Mesodermal cell (in vitro differentiated cells): ENCODE data around the gene SPOCK1.
"Not testable (repeated sequence)": the region's sequence is repeated elsewhere in the genome, so short reads cannot be mapped to it uniquely, and the experiment has no call there.

Experiments used
- H3K27ac ChIP-seq: 2 replicates; pipeline ENCODE4 v1.7.0; 2013; ENCODE audit warnings: mild to moderate bottlenecking, low read depth, low read length, moderate library complexity; ENCODE audit not compliant: severe bottlenecking
- H3K36me3 ChIP-seq: 2 replicates; pipeline ENCODE4 v1.7.1; 2013; ENCODE audit warnings: mild to moderate bottlenecking, low read length, moderate library complexity; ENCODE audit not compliant: control insufficient read depth, insufficient read depth
- H3K4me1 ChIP-seq: one replicate; pipeline ENCODE4 v1.7.1; 2013; ENCODE audit warnings: mild to moderate bottlenecking, low read length; ENCODE audit not compliant: insufficient read depth, control insufficient read depth, poor library complexity, severe bottlenecking
- H3K4me3 ChIP-seq: 2 replicates; pipeline ENCODE4 v1.7.0; 2013; ENCODE audit warnings: low read length, control low read depth, mild to moderate bottlenecking; ENCODE audit not compliant: insufficient read depth, poor library complexity, severe bottlenecking; ENCODE audit errors: extremely low read depth
- H3K9me3 ChIP-seq: 2 replicates; pipeline ENCODE4 v1.7.1; 2013; ENCODE audit warnings: mild to moderate bottlenecking, low read length, moderate library complexity; ENCODE audit not compliant: control insufficient read depth
- WGBS, 2 experiments: methylation state at CpG; one replicate each; pipeline ENCODE4 v1.1.5; 2013; ENCODE audit warnings: missing lambda C conversion rate in 2 of 2; ENCODE audit not compliant: insufficient coverage in 2 of 2; 5-methylcytosine and 5-hydroxymethylcytosine counted together

Gene SPOCK1

DNA sequence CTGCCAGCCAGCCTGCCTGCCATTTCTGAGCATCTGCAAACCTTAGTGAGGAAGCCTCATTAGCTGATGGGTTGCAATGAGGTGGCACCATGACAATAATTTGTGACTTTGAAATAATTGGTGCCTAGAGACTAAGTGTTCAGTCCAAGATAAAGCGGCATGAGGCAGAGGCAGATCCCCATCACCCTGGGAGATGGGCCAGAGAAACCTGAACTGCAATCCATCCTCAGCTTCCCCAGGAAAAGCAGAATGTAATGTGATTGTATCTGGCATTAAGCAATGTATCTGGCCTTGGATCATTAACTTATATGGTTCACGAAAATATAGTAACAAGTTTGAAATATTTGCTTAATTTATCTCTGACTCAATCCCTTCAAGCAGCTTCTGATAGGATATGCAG lies 101.0 kb downstream of the SPOCK1 start:
- Histone ChIP-seq H3K36me3 (no peaks in the 10 kb centered on the region), H3K4me1 (no peaks in the 10 kb centered on the region), H3K27ac (no peak overlapping the region), H3K4me3 (no peak overlapping the region), H3K9me3 (no peaks in the 10 kb centered on the region)
- WGBS, 2 experiments = 100% methylated on average over 1 of the region's 2 CpGs

DNA sequence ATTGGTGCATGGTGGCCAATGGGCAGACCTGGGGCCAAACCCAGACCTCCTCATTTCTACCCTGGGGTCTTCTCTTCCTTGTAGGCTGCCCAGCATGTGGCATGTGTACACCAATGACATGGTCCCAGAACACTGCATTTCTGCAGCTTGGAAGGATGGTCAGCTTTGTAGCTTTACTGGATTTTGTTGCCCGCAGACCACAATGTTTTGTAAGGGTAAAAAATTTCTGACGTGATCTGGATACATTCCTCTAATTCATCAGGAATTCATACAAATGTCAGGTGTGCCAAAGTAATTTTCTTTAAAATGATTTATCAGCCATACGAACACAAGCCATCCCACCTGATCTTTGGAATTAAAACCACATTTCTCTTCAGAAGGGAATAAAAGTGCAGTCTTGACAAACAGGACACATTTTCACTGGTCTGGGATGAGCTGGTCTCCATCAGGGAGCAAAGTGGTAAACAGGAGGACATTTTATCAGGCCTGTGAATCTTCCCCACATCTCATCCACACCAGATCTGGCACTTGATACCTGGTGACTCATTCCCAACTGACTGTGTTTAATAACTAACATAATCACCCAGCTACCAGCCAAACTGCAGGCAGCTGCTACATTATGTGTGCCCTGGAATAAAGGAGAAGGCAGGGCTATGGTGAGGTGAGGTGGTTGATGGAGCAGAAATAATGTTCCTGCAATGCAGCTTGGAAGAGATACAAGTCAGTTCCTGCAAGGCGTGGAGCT lies 103.9 kb downstream of the SPOCK1 start:
- WGBS, 2 experiments = 82 to 90% methylated on average over 1 of the region's 4 CpGs
- Histone ChIP-seq H3K4me3 (no peak overlapping the region), H3K4me1 (no peaks in the 10 kb centered on the region), H3K27ac (no peak overlapping the region), H3K9me3 (no peaks in the 10 kb centered on the region), H3K36me3 (no peaks in the 10 kb centered on the region)

DNA sequence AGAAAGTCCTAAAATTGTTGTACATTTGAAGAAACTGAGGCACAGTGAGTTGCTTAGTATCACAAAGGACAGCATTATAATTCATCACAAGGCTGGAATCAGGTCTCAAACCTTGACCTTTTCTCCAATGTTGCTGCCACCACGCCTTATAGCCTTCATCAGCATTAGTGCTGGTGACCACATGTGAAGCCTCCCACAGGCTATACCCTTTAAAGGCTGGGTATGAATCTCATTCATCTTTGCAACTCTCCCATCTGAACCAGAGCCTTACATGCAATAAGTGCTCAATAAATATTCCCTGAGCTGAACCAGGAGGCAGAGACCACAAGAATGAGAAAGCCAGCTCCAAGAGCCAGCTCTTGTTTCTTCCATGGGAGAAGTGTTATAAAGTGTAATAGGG lies 104.7 kb downstream of the SPOCK1 start:
- Histone ChIP-seq H3K9me3 (no peaks in the 10 kb centered on the region), H3K27ac (no peak overlapping the region), H3K4me3 (no peak overlapping the region), H3K36me3 (no peaks in the 10 kb centered on the region), H3K4me1 (no peaks in the 10 kb centered on the region)
- 100% methylated on average over 1 of the region's 1 CpG; no CpG with 5 or more reads in 1 of the 2 experiments for WGBS, 2 experiments

DNA sequence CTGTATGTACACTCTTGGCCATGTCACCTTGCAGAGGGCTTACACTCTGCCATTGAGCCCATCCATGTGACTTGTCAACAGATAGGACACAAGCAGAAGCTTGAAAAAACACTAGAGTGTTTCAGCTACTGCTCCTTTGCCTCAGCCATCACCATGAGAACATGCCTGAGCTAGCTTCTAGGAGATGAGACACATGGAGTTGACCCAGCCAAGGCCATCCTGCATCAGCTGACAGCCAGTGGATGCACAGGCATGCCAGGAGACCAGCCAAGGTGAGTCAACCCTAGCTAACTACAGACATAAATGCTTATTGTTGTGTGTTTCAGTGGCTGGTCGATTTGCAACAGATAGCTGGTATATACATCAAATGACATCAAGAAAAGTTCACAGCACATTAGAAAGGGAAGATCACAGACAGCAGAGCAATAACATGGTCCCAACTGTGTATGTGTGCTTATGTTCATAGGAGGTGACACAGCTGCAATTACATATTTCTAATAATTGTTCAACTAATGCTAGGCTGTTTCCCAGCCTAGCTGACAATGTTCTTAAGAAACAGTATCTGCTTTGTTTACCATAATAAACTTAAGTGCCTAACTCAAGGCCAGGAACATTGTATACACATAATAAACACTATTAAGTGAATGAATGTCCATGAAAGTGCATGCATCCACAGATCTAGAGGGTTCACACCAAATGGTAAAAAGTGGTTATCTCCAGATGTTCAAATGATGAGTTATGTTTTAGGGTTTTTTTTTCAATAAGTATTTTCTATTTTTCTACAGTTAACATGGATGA lies 105.7 kb downstream of the SPOCK1 start:
- no peaks in the 10 kb centered on the region for H3K4me1 ChIP-seq
- WGBS, 2 experiments = no CpG with 5 or more reads among the region's 1 CpG
- no peak overlapping the region for H3K27ac ChIP-seq

DNA sequence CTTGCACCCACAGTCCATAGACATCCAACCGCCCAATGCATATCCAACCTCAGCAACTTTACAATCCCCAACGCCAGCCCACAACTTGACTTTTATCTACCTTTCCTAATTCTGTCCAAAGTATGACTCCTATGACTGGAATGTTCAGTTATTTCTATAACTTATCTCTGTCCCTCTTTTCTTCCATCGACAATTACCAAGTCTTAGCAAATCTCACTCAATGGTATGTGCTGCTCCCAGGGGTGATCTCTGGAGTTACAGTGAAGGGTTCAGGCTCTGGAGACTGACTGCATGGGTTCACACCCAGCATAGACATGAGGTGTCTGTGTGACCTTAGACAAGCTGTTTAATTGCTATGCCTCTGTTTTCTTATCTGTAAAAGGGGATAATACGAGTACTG lies 106.9 kb downstream of the SPOCK1 start:
- Histone ChIP-seq H3K4me3 (no peak overlapping the region), H3K9me3 (no peaks in the 10 kb centered on the region), H3K4me1 (no peaks in the 10 kb centered on the region), H3K27ac (no peak overlapping the region), H3K36me3 (no peaks in the 10 kb centered on the region)
- 58 to 87% methylated on average over 3 of the region's 4 CpGs for WGBS, 2 experiments

More for the DNA sequence above, 105.7 kb downstream of the SPOCK1 start:
- H3K9me3 ChIP-seq = no peaks in the 10 kb centered on the region
- no peaks in the 10 kb centered on the region for H3K36me3 ChIP-seq
- no peak overlapping the region for H3K4me3 ChIP-seq

DNA sequence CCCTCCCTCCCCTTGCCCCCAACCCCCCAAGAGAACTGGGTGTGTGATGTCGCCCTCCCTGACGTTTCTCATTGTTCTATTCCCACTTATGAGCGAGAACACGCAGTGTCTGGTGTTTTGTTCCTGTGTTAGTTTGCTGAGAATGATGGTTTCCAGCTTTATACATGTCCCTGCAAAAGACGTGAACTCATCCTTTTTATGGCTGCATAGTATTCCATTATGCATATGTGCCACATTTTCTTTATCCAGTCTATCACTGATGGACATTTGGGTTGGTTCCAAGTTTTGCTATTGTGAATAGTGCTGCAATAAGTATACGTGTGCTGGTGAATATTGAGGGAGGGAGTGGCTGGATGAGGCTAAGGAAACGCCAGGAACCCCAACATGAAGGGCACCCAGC lies 108.1 kb downstream of the SPOCK1 start:
- not testable (repeated sequence) for H3K36me3 ChIP-seq, H3K9me3 ChIP-seq, H3K4me1 ChIP-seq, H3K27ac ChIP-seq, H3K4me3 ChIP-seq
- WGBS, 2 experiments = 81 to 95% methylated on average over 2 to 4 of the region's 7 CpGs

DNA sequence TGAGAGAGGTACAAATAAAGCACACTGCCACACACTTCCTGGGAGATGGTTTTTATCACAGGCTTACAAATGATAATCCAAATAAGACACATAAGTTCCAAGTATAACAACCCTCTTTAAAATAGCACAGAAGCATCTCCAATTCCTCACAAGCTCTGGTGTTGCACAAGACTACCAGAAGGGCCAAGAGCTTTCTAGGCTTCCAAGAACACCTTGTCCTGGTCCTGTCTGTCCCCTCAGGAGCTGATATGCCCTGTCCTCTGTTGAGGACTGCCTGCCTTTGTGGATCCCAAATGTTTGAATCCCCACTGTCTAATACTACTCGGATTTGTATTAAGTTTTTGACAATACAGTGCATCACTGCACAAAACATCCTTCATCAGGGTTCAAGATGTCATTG lies 110.1 kb downstream of the SPOCK1 start:
- Histone ChIP-seq H3K4me3 (no peak overlapping the region), H3K36me3 (no peaks in the 10 kb centered on the region), H3K4me1 (no peaks in the 10 kb centered on the region), H3K27ac (no peak overlapping the region), H3K9me3 (no peaks in the 10 kb centered on the region)
- 67% methylated on average over 1 of the region's 1 CpG; no CpG with 5 or more reads in 1 of the 2 experiments for WGBS, 2 experiments

DNA sequence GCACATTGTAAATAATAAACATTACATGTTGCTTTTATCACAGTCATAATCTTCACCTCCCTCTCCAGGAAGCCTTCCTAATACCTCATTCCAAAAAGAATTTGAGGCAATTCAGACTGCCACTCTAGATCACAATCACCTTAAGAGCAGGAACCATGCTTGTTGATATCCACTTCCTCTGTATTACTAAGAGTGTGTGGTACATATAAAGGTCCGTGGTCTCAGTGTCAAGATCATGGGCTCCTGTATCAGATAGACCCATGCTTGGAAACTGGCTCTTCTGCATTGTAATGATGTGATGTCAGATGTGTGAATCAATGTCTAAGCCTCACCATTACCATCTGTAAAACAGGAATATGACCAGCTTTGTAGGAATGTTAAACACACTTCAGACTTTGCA lies 114.1 kb downstream of the SPOCK1 start:
- H3K4me3 ChIP-seq = no peak overlapping the region
- H3K36me3 ChIP-seq = no peaks in the 10 kb centered on the region
- no peaks in the 10 kb centered on the region for H3K4me1 ChIP-seq
- H3K9me3 ChIP-seq = peaks cover 7% of the 10 kb centered on the region
- no peak overlapping the region for H3K27ac ChIP-seq
- WGBS, 2 experiments = 100% methylated on average over 1 of the region's 1 CpG; no CpG with 5 or more reads in 1 of the 2 experiments

DNA sequence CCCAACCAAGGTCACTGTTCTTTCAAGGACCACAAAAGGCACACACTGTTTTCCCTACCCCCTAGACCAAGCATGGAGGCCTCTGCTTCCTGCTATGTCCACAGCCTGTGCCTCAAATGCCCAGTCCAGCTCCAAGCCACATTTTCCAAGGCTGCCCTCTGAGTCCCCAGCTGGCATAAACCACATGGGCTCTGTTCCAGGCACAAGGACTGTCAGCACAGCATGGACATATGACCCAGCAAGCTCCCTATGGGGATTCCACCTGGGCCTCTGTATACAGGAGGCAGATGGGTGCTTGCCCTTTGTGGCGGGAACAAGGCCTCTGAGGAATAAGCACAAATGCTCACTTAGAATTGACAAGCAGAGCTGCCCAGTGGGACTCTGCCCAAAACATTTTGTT lies 115.2 kb downstream of the SPOCK1 start:
- WGBS, 2 experiments = 100% methylated on average over 1 of the region's 1 CpG
- H3K9me3 ChIP-seq = peaks cover 7% of the 10 kb centered on the region
- H3K4me1 ChIP-seq = no peaks in the 10 kb centered on the region
- no peaks in the 10 kb centered on the region for H3K36me3 ChIP-seq
- H3K4me3 ChIP-seq = no peak overlapping the region
- H3K27ac ChIP-seq = no peak overlapping the region

DNA sequence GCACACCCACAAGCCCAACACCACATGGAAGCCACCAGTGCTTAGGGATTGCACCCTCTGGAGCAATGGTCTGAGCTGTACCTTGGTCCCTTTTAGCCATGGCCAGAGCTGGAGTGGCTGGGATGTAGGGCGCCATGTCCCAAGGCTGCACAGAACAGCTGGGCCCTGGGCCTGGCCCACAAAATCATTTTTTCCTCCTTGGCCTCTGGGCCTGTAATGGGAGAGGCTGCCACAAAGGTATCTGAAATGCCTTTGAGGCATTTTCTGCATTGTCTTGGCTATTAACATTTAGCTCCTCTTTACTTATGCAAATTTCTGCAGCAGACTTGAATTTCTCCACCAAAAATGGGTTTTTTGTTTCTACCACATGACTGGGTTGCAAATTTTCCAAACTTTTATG lies 117.6 kb downstream of the SPOCK1 start:
- Histone ChIP-seq H3K4me3 (no peak overlapping the region), H3K27ac (no peak overlapping the region), H3K36me3 (no peaks in the 10 kb centered on the region), H3K9me3 (peaks cover 7% of the 10 kb centered on the region), H3K4me1 (no peaks in the 10 kb centered on the region)
- WGBS, 2 experiments = 80 to 86% methylated on average over 1 of the region's 1 CpG
